Spleen (tissue), 11 donors: ENCODE measurements around the gene PCCA. TPM values are rescaled to one million over a fixed set of nuclear protein-coding genes. Genes with fewer than 3 reads are reported as not detected.

Experiments used
- DNase-seq: peaks from one replicate; pipeline ENCODE4 v3.0.0-alpha.2; 2020
- H3K27ac ChIP-seq, 8 donors: fragments of 200-600 bp; sonication (generic) in 7 of 8; 1 replicate in 4 of 8; 2 replicates in 4 of 8; pipeline versions ENCODE4 v1.5.0 to v1.8.0; 2016 to 2021; ENCODE audit warnings: inconsistent platforms in 4 of 8, mild to moderate bottlenecking in 4 of 8, moderate library complexity in 1 of 8
- H3K27me3 ChIP-seq, 7 donors: fragments of 200-600 bp; sonication (generic) in 6 of 7; replicated peaks in 1 of 7; 1 replicate in 4 of 7; 2 replicates in 3 of 7; pipeline versions ENCODE4 v1.5.0 to v1.8.0; 2016 to 2021; ENCODE audit warnings: inconsistent platforms in 3 of 7, mild to moderate bottlenecking in 1 of 7
- H3K36me3 ChIP-seq, 6 donors: fragments of 200-600 bp; sonication (generic) in 5 of 6; 1 replicate in 4 of 6; 2 replicates in 2 of 6; pipeline versions ENCODE4 v1.5.0 to v1.8.0; 2016 to 2021; ENCODE audit warnings: inconsistent platforms in 2 of 6
- H3K4me1 ChIP-seq, 6 donors: fragments of 200-600 bp; sonication (generic) in 5 of 6; 1 replicate in 3 of 6; 2 replicates in 3 of 6; pipeline versions ENCODE4 v1.5.0 to v1.8.0; 2016 to 2021; ENCODE audit warnings: inconsistent platforms in 3 of 6
- H3K4me3 ChIP-seq, 8 donors: fragments of 200-600 bp; sonication (generic) in 7 of 8; 1 replicate in 4 of 8; 2 replicates in 4 of 8; pipeline versions ENCODE4 v1.5.0 to v1.8.0; 2016 to 2021; ENCODE audit warnings: inconsistent platforms in 4 of 8, mild to moderate bottlenecking in 4 of 8, moderate library complexity in 2 of 8
- H3K9me3 ChIP-seq, 8 donors: fragments of 200-600 bp; sonication (generic) in 7 of 8; 1 replicate in 4 of 8; 2 replicates in 4 of 8; pipeline versions ENCODE4 v1.5.0 to v1.8.0; 2016 to 2021; ENCODE audit warnings: inconsistent platforms in 4 of 8
- CTCF ChIP-seq, 11 experiments: fragments of 200-600 bp in 7 of 11; fragments of 450-650 bp in 4 of 11; sonication (generic) in 4 of 11; IDR thresholded peaks in 8 of 11; conservative IDR thresholded peaks in 3 of 11; 1 replicate in 7 of 11; 2 replicates in 4 of 11; pipeline versions ENCODE4 v1.4.0 to v1.8.0; 2016 to 2021; ENCODE audit warnings: antibody characterized with exemption in 11 of 11, inconsistent platforms in 4 of 11, mild to moderate bottlenecking in 1 of 11
- POLR2A ChIP-seq, 3 donors: fragments of 450-650 bp; IDR thresholded peaks; one replicate each; pipeline ENCODE4 v1.5.1; 2017; ENCODE audit warnings: antibody characterized with exemption in 3 of 3, mild to moderate bottlenecking in 1 of 3
- POLR2AphosphoS5 ChIP-seq, 3 donors: sonication (generic); formaldehyde crosslinking; IDR thresholded peaks; one replicate each; pipeline ENCODE4 v1.5.1; 2017; ENCODE audit warnings: antibody characterized with exemption in 3 of 3
- WGBS, 5 donors: extraction: QIAGEN DNeasy Blood & Tissue Kit in 3 of 5; methylation state at CpG; one replicate each; pipeline versions ENCODE4 v1.1.5 to v1.1.7; 2013 to 2018; 5-methylcytosine and 5-hydroxymethylcytosine counted together
- intact Hi-C: fragments of 100-400 bp; cut with DNase I; formaldehyde crosslinking; loops from one replicate; pipeline ENCODE4 v1.15.0; 2023; ENCODE audit warnings: low total_unique reads
- polyA plus RNA-seq, 3 donors: library from polyadenylated mRNA; stranded (reverse); fragments of 200-250 nt; gene quantifications; one replicate each; pipeline ENCODE4 v1.2.1, GENCODE V29; 2013
- total RNA-seq, 7 donors: library from RNA; depleted of rRNA in 3 of 7; stranded (reverse); fragments of >200 nt in 3 of 7; fragmentation: NEBNext Ultra II Directional in 4 of 7; extraction: Animal tissue kit (Norgen Biotek cat#: 25700) in 4 of 7; gene quantifications; one replicate each; pipeline versions ENCODE4 v1.1.0 to v1.2.1, GENCODE V29; 2016 to 2021
- donor health status: healthy with polysubstance abuse.
- donor health status: DM: no; HTN: no; CAD: no; lungs with moderate emphysema.
- donor health status: DM: no; HTN: no; CAD: no.
- donor health status: Bipolar disorder and iron deficiency.
- donor health status: healthy.
- donor health status: DM: no; HTN: no; CAD: no.
- donor health status: DM: yes; HTN: yes; CAD: no.

PCCA gene
- total and polyA plus RNA-seq, 10 donors: 9.3 to 54.9 (median 43.9) TPM

- H3K36me3 ChIP-seq: no peaks in the 10 kb centered on the region
- intact Hi-C loops: no loop called here
- H3K27me3 ChIP-seq: no peaks in the 10 kb centered on the region
- no peaks in the 10 kb centered on the region for H3K9me3 ChIP-seq
- 85 to 91% (median 87%) methylated on average over 17 to 22 of the region's 22 CpGs for WGBS, 5 donors
- peak in 2 of 3 donors; percentile 25 to 37 for TF ChIP-seq POLR2AphosphoS5 (IDR thresholded peaks at IDR 0.05)
- no peak for TF ChIP-seq CTCF (IDR thresholded peaks at IDR 0.05 in 8 of 11, conservative IDR thresholded peaks at IDR 0.05 in 3 of 11)
- peak overlapping the region in 1 of 8 donors; percentile 49 for H3K4me3 ChIP-seq
- H3K27ac ChIP-seq: peak overlapping the region in 3 of 8 donors; percentile 7 to 63 (median 51)
- peaks cover 0 to 23% (median 2%) of the 10 kb centered on the region in 6 donors for H3K4me1 ChIP-seq
- DNase-seq: no peak
These were observed 456.2 kb downstream of the PCCA start for GRCh38 chr13:100544866-100545683.

GRCh38 chr13:100545684-100546061 lies 456.8 kb downstream of the PCCA start:
- Histone ChIP-seq H3K27me3 (no peaks in the 10 kb centered on the region), H3K9me3 (no peaks in the 10 kb centered on the region), H3K27ac (no peak overlapping the region), H3K4me3 (no peak overlapping the region), H3K36me3 (no peaks in the 10 kb centered on the region), H3K4me1 (peaks cover 0 to 23% (median 2%) of the 10 kb centered on the region in 6 donors)
- no peak for DNase-seq
- intact Hi-C loops: no loop called here
- 85 to 100% (median 89%) methylated on average over 4 of the region's 4 CpGs for WGBS, 5 donors
- TF ChIP-seq POLR2AphosphoS5 (IDR thresholded peaks at IDR 0.05): no peak
- TF ChIP-seq CTCF (IDR thresholded peaks at IDR 0.05 in 8 of 11, conservative IDR thresholded peaks at IDR 0.05 in 3 of 11): no peak
- no peak for TF ChIP-seq POLR2A (IDR thresholded peaks at IDR 0.05)

- intact Hi-C loops: no loop called here
- H3K27me3 ChIP-seq: no peaks in the 10 kb centered on the region
- 93 to 97% (median 95%) methylated on average over 21 of the region's 21 CpGs for WGBS, 5 donors
- H3K4me1 ChIP-seq: peaks cover 0 to 23% (median 2%) of the 10 kb centered on the region in 6 donors
- TF ChIP-seq POLR2AphosphoS5 (IDR thresholded peaks at IDR 0.05) (no peak), POLR2A (IDR thresholded peaks at IDR 0.05) (no peak), CTCF (IDR thresholded peaks at IDR 0.05 in 8 of 11, conservative IDR thresholded peaks at IDR 0.05 in 3 of 11) (no peak)
- DNase-seq: no peak
- no peak overlapping the region for H3K4me3 ChIP-seq
- no peaks in the 10 kb centered on the region for H3K36me3 ChIP-seq
- H3K9me3 ChIP-seq: no peaks in the 10 kb centered on the region
- no peak overlapping the region for H3K27ac ChIP-seq
These were observed 458.0 kb downstream of the PCCA start for GRCh38 chr13:100546713-100547405.

- WGBS, 5 donors: 91 to 94% (median 92%) methylated on average over 9 of the region's 9 CpGs
- Histone ChIP-seq H3K4me3 (no peak overlapping the region), H3K36me3 (no peaks in the 10 kb centered on the region), H3K9me3 (no peaks in the 10 kb centered on the region), H3K27me3 (no peaks in the 10 kb centered on the region), H3K27ac (no peak overlapping the region), H3K4me1 (peaks cover 0 to 18% (median 2%) of the 10 kb centered on the region in 6 donors)
- no peak for DNase-seq
- intact Hi-C loops: no loop called here
- TF ChIP-seq CTCF (IDR thresholded peaks at IDR 0.05 in 8 of 11, conservative IDR thresholded peaks at IDR 0.05 in 3 of 11): no peak
- TF ChIP-seq POLR2AphosphoS5 (IDR thresholded peaks at IDR 0.05): no peak
- no peak for TF ChIP-seq POLR2A (IDR thresholded peaks at IDR 0.05)
These were observed 458.9 kb downstream of the PCCA start for GRCh38 chr13:100547791-100548201.
